Measurements from ENCODE around the gene ROBO1.

The ROBO1 gene

DNA sequence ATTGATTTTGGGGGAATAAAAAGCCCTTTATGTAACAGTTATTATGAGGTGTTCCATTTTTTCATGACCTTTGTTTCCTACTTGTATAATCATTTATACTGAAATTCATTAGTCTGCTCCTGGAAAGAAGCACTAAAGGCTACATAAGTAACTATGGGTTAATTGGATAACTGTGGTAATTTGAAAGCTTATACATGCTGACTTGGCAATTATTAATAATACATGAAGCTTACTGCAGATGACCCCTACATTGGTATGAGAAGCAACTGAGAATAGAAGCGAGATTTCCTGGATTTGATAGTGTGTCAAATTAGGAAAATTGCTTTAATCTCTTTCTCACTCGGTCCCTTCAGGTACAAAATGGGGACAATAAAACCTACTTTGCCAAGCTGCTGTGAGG lies 658.0 kb downstream of the ROBO1 start:
- no peak overlapping the region for H3K9ac ChIP-seq (ENCODE audit: low read length)
- no peaks in the 10 kb centered on the region for H3K27me3 ChIP-seq (replicated peaks; ENCODE audit: insufficient read depth, low read length)
- no peaks in the 10 kb centered on the region for H3F3A ChIP-seq (ENCODE audit: insufficient read depth, low read length)
- no peak overlapping the region for H3K27ac ChIP-seq (ENCODE audit: low read length)
- H2AFZ ChIP-seq (ENCODE audit: low read length) = no peak overlapping the region
- no peaks in the 10 kb centered on the region for H3K36me3 ChIP-seq (replicated peaks; ENCODE audit: insufficient read depth, low read length)
- no peaks in the 10 kb centered on the region for H4K20me1 ChIP-seq (ENCODE audit: insufficient read depth, low read length)
- no peaks in the 10 kb centered on the region for H3K79me2 ChIP-seq (ENCODE audit: low read length)
- no peaks in the 10 kb centered on the region for H3K9me2 ChIP-seq (replicated peaks; ENCODE audit: insufficient read depth, low read length)
- DNase-seq = no peak
- H3K9me3 ChIP-seq (replicated peaks; ENCODE audit: insufficient read depth, low read length) = no peaks in the 10 kb centered on the region
- H3K4me1 ChIP-seq (ENCODE audit: low read length) = no peaks in the 10 kb centered on the region
- no peak for TF ChIP-seq EZH2 (optimal IDR thresholded peaks at IDR 0.05; ENCODE audit: low read depth, low read length)
- TF ChIP-seq, protein P1, sequence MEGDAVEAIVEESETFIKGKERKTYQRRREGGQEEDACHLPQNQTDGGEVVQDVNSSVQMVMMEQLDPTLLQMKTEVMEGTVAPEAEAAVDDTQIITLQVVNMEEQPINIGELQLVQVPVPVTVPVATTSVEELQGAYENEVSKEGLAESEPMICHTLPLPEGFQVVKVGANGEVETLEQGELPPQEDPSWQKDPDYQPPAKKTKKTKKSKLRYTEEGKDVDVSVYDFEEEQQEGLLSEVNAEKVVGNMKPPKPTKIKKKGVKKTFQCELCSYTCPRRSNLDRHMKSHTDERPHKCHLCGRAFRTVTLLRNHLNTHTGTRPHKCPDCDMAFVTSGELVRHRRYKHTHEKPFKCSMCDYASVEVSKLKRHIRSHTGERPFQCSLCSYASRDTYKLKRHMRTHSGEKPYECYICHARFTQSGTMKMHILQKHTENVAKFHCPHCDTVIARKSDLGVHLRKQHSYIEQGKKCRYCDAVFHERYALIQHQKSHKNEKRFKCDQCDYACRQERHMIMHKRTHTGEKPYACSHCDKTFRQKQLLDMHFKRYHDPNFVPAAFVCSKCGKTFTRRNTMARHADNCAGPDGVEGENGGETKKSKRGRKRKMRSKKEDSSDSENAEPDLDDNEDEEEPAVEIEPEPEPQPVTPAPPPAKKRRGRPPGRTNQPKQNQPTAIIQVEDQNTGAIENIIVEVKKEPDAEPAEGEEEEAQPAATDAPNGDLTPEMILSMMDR (IDR thresholded peaks at IDR 0.05; ENCODE audit: low read length) = no peak
- no peak overlapping the region for H3K4me2 ChIP-seq (ENCODE audit: low read depth, low read length)
- H3K4me3 ChIP-seq (ENCODE audit: low read length) = no peak overlapping the region

DNA sequence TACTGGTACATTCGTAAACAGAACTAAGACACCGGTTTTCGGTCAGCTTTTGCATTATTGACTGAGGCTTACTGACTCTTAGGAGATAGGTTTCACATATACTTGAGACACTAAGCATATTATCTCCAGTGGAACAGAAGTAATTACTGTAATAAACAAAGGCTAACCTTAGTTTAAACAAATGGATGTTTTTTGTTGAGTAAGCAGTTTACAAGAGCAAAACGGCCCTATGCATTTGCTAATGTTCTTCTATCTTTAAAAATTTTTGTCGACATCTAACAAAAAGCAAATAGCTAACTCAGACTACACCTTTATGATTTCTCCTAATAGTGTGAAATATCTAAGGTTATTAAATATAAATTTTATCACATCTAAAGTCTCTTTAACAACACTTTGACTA lies 664.5 kb downstream of the ROBO1 start:
- H3K27me3 ChIP-seq (replicated peaks; ENCODE audit: insufficient read depth, low read length) = no peaks in the 10 kb centered on the region
- H3K9me2 ChIP-seq (replicated peaks; ENCODE audit: insufficient read depth, low read length) = no peaks in the 10 kb centered on the region
- H3K36me3 ChIP-seq (replicated peaks; ENCODE audit: insufficient read depth, low read length) = no peaks in the 10 kb centered on the region
- H3K9me3 ChIP-seq (replicated peaks; ENCODE audit: insufficient read depth, low read length) = no peaks in the 10 kb centered on the region
- H3F3A ChIP-seq (ENCODE audit: insufficient read depth, low read length) = no peaks in the 10 kb centered on the region
- no peak overlapping the region for H3K4me3 ChIP-seq (ENCODE audit: low read length)
- H3K4me2 ChIP-seq (ENCODE audit: low read depth, low read length) = no peak overlapping the region
- H2AFZ ChIP-seq (ENCODE audit: low read length) = no peak overlapping the region
- H3K79me2 ChIP-seq (ENCODE audit: low read length) = no peaks in the 10 kb centered on the region
- no peak for DNase-seq
- TF ChIP-seq EZH2 (optimal IDR thresholded peaks at IDR 0.05; ENCODE audit: low read depth, low read length) = no peak
- no peak for TF ChIP-seq EZH2phosphoT487 (IDR thresholded peaks at IDR 0.05; ENCODE audit: low read length)
- TF ChIP-seq, protein P1 (IDR thresholded peaks at IDR 0.05; ENCODE audit: low read length) = no peak
- no peaks in the 10 kb centered on the region for H4K20me1 ChIP-seq (ENCODE audit: insufficient read depth, low read length)
- no peak overlapping the region for H3K27ac ChIP-seq (ENCODE audit: low read length)
- no peak overlapping the region for H3K9ac ChIP-seq (ENCODE audit: low read length)
- H3K4me1 ChIP-seq (ENCODE audit: low read length) = no peaks in the 10 kb centered on the region

DNA sequence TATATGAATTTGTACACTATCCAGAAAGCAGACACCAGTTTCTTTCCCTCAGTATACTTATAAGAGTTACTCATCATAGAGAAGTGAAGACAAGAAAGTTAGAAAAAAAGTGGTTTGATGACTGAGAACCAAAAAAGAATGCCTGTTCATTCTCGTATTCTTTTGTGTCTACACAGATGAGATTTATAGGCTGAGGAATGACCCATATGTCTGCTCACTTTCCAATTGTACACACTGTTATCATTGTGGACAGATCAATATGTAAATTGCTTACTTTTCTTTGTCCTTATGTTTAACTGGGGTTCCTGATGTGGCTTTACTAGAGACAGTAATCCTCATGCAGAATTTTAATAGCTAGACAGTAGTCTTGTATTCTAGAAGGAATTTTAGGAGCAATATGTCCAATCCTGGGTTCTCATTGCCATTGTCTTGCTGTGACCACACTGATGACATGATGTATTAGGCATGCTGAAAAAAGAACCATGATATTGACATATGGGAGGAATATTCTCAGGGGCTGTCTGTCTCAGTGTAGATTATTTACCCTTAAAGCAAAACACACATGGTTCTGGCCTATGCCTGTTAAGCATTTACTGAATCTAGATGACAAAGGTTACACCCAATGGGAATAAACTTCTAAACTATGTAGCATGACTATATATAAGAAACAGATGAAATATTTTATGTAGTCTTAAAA lies 669.7 kb downstream of the ROBO1 start:
- no peak overlapping the region for H3K27ac ChIP-seq (ENCODE audit: low read length)
- no peaks in the 10 kb centered on the region for H3K9me3 ChIP-seq (replicated peaks; ENCODE audit: insufficient read depth, low read length)
- no peaks in the 10 kb centered on the region for H3K9me2 ChIP-seq (replicated peaks; ENCODE audit: insufficient read depth, low read length)
- no peak overlapping the region for H3K4me2 ChIP-seq (ENCODE audit: low read depth, low read length)
- no peaks in the 10 kb centered on the region for H3K36me3 ChIP-seq (replicated peaks; ENCODE audit: insufficient read depth, low read length)
- H4K20me1 ChIP-seq (ENCODE audit: insufficient read depth, low read length) = no peaks in the 10 kb centered on the region
- no peak overlapping the region for H3K4me3 ChIP-seq (ENCODE audit: low read length)
- no peak for DNase-seq
- no peaks in the 10 kb centered on the region for H3K4me1 ChIP-seq (ENCODE audit: low read length)
- TF ChIP-seq, protein P1 (IDR thresholded peaks at IDR 0.05; ENCODE audit: low read length) = no peak
- TF ChIP-seq EZH2phosphoT487 (IDR thresholded peaks at IDR 0.05; ENCODE audit: low read length) = no peak
- TF ChIP-seq EZH2 (optimal IDR thresholded peaks at IDR 0.05; ENCODE audit: low read depth, low read length) = no peak
- no peaks in the 10 kb centered on the region for H3K27me3 ChIP-seq (replicated peaks; ENCODE audit: insufficient read depth, low read length)
- no peak overlapping the region for H2AFZ ChIP-seq (ENCODE audit: low read length)
- no peaks in the 10 kb centered on the region for H3F3A ChIP-seq (ENCODE audit: insufficient read depth, low read length)
- no peak overlapping the region for H3K9ac ChIP-seq (ENCODE audit: low read length)
- no peaks in the 10 kb centered on the region for H3K79me2 ChIP-seq (ENCODE audit: low read length)

Data from MM.1S (cell line).